Measurements from ENCODE around the gene SMIM32. TPM values are rescaled to one million over a fixed set of nuclear protein-coding genes. Genes with fewer than 3 reads are reported as not detected.
A peak's percentile ranks its signal among the peaks of the same experiment; 100 is the strongest.

The SMIM32 gene
- not detected for total RNA-seq

DNA sequence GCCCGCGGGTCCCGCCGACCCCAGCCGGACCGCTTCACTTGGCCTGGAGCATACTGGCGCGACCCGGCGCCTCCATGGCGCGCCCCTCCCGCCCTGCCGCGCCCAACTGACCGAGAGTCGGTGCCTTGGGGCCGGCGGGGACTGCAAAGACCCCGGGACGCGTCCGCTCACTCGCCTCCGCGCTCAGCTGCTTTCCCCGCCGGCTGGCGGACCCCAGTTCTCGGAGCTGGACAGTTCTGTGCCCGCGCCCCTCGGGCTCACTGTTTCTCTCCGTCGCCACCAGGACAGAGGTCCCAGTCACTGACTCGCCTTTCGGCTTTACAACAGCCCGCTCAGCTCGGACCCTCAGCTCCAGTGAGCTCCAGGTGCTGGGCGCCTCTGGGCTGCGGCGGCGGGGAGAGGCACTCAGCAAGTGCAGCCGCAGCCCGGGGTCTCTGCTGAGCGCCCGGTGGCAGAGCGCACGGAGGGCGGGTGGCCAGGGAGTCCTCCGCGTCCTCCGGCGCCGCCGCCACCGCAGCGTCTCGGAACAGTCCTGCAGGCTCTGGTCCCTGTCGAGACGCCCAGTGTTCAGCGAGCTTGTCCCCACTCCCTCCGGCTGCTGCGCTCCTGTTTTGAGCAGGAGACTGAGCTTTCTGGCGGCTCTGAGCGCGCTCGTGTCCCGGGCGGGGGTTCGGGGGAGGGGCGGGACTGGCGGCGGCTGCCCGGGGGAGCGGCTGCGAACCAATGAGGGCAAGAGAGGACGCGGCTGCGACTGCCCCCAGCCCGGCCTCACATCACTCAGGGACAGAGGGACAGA lies at the start of gene SMIM32:
SMIM32 (minus strand) TSS at position 637 of the 796 bp plus-strand sequence. CDS start 638 bp downstream, outside the sequence.
- no peak within 1 kb of the TSS for H3K4me3 Mint-ChIP-seq
- DNase-seq, result no peak
- H3K27me3 Mint-ChIP-seq (ENCODE audit: low read depth), result peaks cover 59% of the 10 kb centered on the region
- no peaks in the 10 kb centered on the region for H3K9me3 Mint-ChIP-seq
- peaks cover 8% of the 10 kb centered on the region for H3K36me3 Mint-ChIP-seq (ENCODE audit: insufficient read depth)
- peaks cover 4% of the 10 kb centered on the region for H3K4me1 Mint-ChIP-seq (ENCODE audit: low read depth)
- peak in 1 of 2 donors; percentile 31 for ATAC-seq

DNA sequence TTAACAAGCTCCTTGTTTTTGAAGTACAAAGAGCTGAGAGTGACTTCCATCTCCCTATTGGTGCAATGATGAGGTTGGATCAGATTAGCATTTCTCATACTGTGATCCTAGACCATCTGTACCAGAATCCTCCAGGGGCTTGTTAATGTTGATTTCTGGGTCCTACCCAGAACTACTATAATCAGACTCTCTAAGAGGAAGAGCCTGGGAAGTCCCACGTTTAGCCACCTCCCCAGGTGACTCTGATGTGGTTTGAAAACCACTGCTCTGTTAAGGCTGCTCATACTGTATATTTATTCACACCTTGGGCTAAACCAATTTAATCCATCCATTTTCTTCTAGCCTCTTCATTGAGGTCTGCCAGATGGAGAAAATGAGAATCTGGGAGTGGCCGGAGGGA lies 49.6 kb upstream of the SMIM32 start:
- H3K4me1 Mint-ChIP-seq (ENCODE audit: low read depth), result peaks cover 3% of the 10 kb centered on the region
- no peaks in the 10 kb centered on the region for H3K9me3 Mint-ChIP-seq
- peaks cover 4% of the 10 kb centered on the region for H3K27me3 Mint-ChIP-seq (ENCODE audit: low read depth)
- H3K36me3 Mint-ChIP-seq (ENCODE audit: insufficient read depth), result no peaks in the 10 kb centered on the region
- DNase-seq, result no peak
- no peak overlapping the region for H3K4me3 Mint-ChIP-seq
- no peak for ATAC-seq

DNA sequence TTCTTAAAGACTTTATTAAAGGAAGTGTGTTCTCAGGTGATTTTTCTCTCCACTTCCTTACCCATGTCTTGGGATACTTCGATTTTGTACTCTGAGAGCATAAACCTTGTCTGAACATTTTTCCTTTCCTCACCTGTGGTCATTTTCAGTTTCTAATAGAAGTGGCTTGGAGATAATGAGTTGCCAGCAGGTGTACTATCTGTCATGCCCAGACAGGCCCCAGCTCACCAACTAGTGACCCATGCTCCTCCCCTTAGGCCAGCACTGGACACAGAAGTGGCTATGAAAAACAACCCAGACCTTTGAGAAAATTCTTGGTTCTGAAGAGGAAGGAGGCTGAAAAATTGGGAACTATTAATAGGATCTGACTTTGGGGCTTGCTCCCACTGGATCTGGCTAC lies 49.2 kb upstream of the SMIM32 start:
- Mint-ChIP-seq H3K9me3 (no peaks in the 10 kb centered on the region), H3K36me3 (ENCODE audit: insufficient read depth) (no peaks in the 10 kb centered on the region), H3K4me3 (no peak overlapping the region), H3K27me3 (ENCODE audit: low read depth) (peaks cover 4% of the 10 kb centered on the region), H3K4me1 (ENCODE audit: low read depth) (peaks cover 3% of the 10 kb centered on the region)
- DNase-seq, result no peak
- ATAC-seq, result no peak

DNA sequence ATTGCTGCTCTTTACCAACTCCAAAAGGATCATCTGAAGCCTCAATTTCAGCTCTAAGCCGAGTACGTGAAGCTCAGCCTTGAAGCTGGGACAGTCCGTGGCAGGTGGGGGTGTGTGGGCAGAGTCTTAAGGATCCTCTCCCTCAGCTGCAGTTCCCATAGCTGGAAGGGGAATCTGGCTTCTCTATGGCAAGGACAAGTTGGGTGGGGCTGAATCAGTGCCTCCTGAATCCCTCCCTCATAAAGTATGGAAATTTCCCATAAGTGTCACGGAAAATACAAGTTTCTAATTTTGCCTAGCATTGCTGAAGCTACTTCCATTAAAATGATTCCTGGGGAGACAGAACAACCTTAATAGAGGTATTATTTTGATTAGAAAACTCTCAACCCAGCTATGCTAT lies 47.9 kb upstream of the SMIM32 start:
- Mint-ChIP-seq H3K4me1 (ENCODE audit: low read depth) (peaks cover 3% of the 10 kb centered on the region), H3K27me3 (ENCODE audit: low read depth) (peaks cover 4% of the 10 kb centered on the region), H3K36me3 (ENCODE audit: insufficient read depth) (no peaks in the 10 kb centered on the region), H3K4me3 (no peak overlapping the region), H3K9me3 (no peaks in the 10 kb centered on the region)
- ATAC-seq (no peak), DNase-seq (no peak)

DNA sequence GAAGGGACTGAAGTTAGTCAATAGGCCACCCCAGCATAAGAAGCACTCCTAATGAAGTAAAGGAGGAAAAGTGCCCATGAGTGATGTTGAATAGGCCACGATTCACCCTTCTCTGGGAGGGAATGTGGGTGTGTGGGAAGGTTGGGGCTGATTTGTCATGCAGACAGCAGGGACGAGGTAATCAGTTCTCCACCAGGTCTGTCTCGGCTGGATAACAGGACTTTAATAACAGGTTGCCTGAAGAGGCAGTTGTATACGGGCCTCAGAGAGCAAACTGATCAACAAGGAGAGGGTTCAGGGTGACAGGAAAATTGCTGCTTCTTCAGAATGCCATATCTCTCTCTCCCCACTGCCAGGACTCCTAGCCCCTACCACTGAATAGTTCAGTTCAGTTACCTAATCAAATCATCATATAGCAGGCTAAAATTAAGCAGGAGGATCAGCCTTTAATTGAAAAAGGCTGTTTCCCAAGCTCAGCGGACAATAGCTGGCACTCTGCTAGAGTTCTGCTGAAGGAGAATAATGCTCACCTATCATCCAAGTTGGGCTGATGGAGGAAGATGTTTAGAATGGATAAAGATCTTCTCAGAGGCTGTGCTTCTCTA lies 43.6 kb upstream of the SMIM32 start:
- H3K36me3 Mint-ChIP-seq (ENCODE audit: insufficient read depth), result no peaks in the 10 kb centered on the region
- no peaks in the 10 kb centered on the region for H3K9me3 Mint-ChIP-seq
- H3K27me3 Mint-ChIP-seq (ENCODE audit: low read depth), result peaks cover 4% of the 10 kb centered on the region
- no peak overlapping the region for H3K4me3 Mint-ChIP-seq
- H3K4me1 Mint-ChIP-seq (ENCODE audit: low read depth), result no peaks in the 10 kb centered on the region
- DNase-seq (no peak), ATAC-seq (no peak)

DNA sequence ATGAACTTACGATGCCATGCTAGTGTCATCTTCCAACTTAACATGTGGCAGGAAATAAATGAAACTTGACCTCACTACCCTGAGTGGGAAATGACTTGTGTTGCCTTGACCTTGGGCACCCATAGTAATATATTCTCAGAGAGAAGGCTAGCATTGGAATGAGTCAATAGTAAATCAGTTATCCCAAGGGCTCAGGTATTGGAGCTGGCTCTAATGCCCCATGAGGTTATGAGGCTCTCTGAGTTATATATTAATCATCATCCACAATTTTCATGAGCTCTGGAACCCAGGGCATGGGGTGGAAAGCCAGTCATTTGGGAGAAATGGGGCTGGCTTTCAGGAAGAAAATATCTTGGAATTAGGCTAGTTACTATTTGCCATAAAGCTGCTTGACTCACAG lies 42.4 kb upstream of the SMIM32 start:
- DNase-seq (no peak), ATAC-seq (no peak)
- Mint-ChIP-seq H3K27me3 (ENCODE audit: low read depth) (peaks cover 9% of the 10 kb centered on the region), H3K4me3 (no peak overlapping the region), H3K9me3 (no peaks in the 10 kb centered on the region), H3K36me3 (ENCODE audit: insufficient read depth) (no peaks in the 10 kb centered on the region), H3K4me1 (ENCODE audit: low read depth) (no peaks in the 10 kb centered on the region)

DNA sequence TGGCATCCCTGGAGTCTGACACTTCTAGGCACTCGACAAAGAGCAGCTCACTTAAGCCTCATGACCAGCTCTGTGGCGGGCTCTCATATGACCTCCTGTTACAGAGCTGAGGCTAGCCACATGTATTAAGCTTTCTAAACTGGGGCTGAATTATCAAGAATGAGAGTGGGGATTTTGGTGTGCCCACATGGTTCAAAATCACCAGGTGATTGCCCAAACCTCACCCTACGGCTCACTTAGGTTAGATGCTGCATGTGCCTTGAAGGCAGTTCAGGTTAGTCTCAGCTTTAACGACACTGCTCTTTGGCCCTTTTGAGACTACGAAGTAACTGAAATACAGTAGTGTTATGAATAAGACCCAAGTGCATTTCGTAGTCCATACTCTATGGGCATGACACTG lies 39.4 kb upstream of the SMIM32 start:
- no peak for DNase-seq
- no peak for ATAC-seq
- Mint-ChIP-seq H3K4me3 (no peak overlapping the region), H3K4me1 (ENCODE audit: low read depth) (no peaks in the 10 kb centered on the region), H3K36me3 (ENCODE audit: insufficient read depth) (no peaks in the 10 kb centered on the region), H3K27me3 (ENCODE audit: low read depth) (peaks cover 9% of the 10 kb centered on the region), H3K9me3 (no peaks in the 10 kb centered on the region)

DNA sequence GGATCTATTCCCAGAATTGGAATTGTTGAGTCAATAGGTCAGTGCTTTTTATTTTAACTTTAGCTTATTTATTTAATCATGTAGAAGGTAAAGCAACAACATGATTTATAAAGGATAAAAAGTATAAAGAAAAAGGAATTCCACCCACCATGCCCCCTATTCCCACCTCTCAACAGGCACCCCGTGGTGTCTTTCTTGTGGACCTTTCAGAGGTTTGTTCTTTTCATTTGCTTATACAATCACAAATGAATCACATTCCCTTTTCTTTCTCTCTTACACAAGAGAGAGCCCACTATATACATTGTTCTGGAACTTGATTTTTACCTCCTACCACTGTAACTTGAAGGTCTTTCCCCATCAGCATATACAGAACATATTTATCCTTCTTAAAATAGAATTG lies 37.2 kb upstream of the SMIM32 start:
- no peaks in the 10 kb centered on the region for H3K4me1 Mint-ChIP-seq (ENCODE audit: low read depth)
- H3K27me3 Mint-ChIP-seq (ENCODE audit: low read depth), result peaks cover 20% of the 10 kb centered on the region
- no peaks in the 10 kb centered on the region for H3K9me3 Mint-ChIP-seq
- no peak overlapping the region for H3K4me3 Mint-ChIP-seq
- no peaks in the 10 kb centered on the region for H3K36me3 Mint-ChIP-seq (ENCODE audit: insufficient read depth)
- ATAC-seq, result no peak
- DNase-seq, result no peak

DNA sequence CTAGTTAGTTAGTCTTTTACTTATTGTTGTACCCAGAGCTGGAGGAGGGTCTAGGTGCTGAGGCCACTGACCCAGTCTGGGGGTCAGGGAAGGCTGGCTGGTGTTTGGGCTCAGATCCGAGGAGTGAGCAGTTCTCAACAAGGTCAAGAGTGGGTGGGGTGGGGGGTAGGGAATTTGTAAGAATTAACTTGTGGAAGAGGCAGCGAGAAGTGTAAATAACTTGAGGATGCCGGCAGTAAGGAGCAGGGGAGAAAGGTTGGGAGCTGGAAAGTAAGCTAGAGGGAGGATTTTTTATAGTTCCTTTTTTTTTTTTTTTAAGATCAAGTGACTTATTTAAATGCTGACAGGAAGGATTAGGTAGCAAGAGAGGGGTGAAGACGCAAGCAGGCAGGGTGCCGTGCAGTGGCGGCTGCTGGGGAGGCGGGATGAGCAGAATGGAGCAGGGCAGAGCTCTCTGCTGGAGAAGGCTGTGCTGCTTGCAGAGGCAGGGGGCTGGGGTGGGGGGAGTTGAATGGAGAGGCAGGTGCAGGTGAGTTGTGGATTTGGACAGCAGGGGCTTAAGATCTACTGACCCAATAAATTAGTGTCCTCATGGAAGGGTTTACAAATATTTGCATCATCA lies 35.3 kb upstream of the SMIM32 start:
- no peak overlapping the region for H3K4me3 Mint-ChIP-seq
- H3K36me3 Mint-ChIP-seq (ENCODE audit: insufficient read depth), result no peaks in the 10 kb centered on the region
- no peaks in the 10 kb centered on the region for H3K4me1 Mint-ChIP-seq (ENCODE audit: low read depth)
- DNase-seq (no peak), ATAC-seq (no peak)
- peaks cover 25% of the 10 kb centered on the region for H3K27me3 Mint-ChIP-seq (ENCODE audit: low read depth)
- H3K9me3 Mint-ChIP-seq, result no peaks in the 10 kb centered on the region

DNA sequence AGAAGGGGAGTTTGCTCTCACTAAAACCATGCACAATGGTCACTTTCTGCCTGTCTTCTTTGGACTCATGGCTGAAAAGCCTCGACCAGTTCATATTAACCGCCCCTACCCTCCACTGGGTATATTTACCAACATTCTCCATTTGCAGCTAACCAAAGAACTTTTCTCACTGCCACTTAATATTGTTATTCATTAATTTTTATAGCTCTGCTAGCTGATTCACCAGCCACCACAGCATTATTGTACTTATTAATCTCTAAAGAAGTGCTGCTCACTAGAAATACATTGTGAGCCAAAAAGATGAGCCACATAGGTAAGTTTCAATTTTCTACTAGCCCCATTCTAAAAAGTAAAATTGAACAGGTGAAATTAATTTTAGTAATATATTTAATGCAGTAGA lies 33.4 kb upstream of the SMIM32 start:
- no peak overlapping the region for H3K4me3 Mint-ChIP-seq
- no peaks in the 10 kb centered on the region for H3K4me1 Mint-ChIP-seq (ENCODE audit: low read depth)
- no peaks in the 10 kb centered on the region for H3K36me3 Mint-ChIP-seq (ENCODE audit: insufficient read depth)
- peaks cover 11% of the 10 kb centered on the region for H3K9me3 Mint-ChIP-seq
- DNase-seq, result no peak
- peaks cover 26% of the 10 kb centered on the region for H3K27me3 Mint-ChIP-seq (ENCODE audit: low read depth)
- no peak for ATAC-seq

DNA sequence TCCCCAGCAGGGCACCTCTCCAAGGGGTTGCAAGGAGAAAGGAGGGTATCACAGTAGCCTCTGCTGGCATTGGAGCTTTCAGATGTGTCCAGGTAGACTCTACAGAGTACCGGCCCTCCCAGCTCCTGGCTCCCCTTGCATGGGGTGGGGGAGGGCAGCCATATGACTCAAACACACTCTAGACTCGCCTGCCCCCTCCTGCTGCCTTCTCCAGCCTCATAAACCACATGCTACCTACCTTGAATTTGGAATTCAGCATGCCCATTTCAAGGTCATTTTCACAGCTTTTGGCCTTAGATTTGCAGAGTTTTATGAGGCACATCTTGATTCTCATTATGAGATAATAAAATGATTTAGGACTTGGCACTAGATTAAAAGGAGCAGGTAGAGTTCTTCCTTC lies 32.8 kb upstream of the SMIM32 start:
- no peak for DNase-seq
- peaks cover 29% of the 10 kb centered on the region for H3K27me3 Mint-ChIP-seq (ENCODE audit: low read depth)
- no peak for ATAC-seq
- H3K36me3 Mint-ChIP-seq (ENCODE audit: insufficient read depth), result no peaks in the 10 kb centered on the region
- no peak overlapping the region for H3K4me3 Mint-ChIP-seq
- H3K9me3 Mint-ChIP-seq, result peaks cover 15% of the 10 kb centered on the region
- no peaks in the 10 kb centered on the region for H3K4me1 Mint-ChIP-seq (ENCODE audit: low read depth)

DNA sequence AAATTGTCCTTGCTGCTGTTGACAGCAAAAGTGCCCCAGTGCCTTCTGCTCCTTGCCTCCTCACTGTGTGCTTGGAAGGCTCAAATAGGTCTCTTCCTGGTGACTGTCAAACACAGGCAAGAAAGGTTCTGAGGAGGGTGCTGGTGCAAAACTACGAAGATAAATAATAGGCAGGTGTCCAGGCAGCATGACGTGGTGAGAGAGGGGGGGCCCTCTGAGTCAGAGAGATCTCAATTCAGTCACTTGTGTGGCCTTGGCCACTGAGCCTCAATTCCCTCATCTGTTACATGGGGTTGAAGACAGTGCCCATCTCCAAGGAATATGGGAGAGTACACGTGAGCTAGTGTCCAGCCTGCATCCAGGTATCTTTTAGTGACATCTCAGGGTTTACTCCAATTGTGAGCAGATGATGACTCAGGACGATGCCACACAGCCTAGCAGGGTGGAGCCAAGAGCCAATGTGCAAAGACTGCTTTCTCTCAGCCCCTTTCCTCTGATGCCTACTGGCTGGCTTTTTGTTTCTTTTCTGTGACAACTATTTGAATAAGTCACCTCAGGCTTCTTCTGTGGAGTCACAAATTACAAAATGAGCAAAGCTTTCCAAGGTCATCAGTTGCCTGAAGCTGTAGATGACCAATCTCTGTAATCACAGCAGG lies 29.7 kb upstream of the SMIM32 start:
- DNase-seq (no peak), ATAC-seq (no peak)
- Mint-ChIP-seq H3K27me3 (ENCODE audit: low read depth) (peaks cover 21% of the 10 kb centered on the region), H3K9me3 (peaks cover 25% of the 10 kb centered on the region), H3K36me3 (ENCODE audit: insufficient read depth) (no peaks in the 10 kb centered on the region), H3K4me3 (no peak overlapping the region), H3K4me1 (ENCODE audit: low read depth) (no peaks in the 10 kb centered on the region)

DNA sequence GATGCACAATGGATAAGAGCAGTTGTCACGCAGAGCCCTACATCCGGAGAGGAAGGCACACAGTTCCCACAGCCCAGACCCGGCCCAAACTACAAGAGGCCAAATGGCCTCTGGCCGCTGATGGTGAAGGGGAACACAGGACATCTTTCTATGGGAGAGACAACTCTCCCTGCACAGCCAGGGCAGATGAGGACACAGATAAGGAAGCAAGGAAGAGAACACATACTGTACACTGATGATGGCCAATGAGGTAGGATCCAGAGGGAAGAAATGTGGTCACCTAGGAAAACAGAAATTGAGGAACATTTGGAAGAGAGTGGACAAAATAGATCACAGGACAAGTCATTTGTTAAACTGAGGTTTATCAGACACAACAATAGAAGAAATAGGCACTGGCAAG lies 28.4 kb upstream of the SMIM32 start:
- ATAC-seq (no peak), DNase-seq (no peak)
- no peak overlapping the region for H3K4me3 Mint-ChIP-seq
- peaks cover 25% of the 10 kb centered on the region for H3K9me3 Mint-ChIP-seq
- peaks cover 13% of the 10 kb centered on the region for H3K27me3 Mint-ChIP-seq (ENCODE audit: low read depth)
- no peaks in the 10 kb centered on the region for H3K36me3 Mint-ChIP-seq (ENCODE audit: insufficient read depth)
- H3K4me1 Mint-ChIP-seq (ENCODE audit: low read depth), result no peaks in the 10 kb centered on the region

DNA sequence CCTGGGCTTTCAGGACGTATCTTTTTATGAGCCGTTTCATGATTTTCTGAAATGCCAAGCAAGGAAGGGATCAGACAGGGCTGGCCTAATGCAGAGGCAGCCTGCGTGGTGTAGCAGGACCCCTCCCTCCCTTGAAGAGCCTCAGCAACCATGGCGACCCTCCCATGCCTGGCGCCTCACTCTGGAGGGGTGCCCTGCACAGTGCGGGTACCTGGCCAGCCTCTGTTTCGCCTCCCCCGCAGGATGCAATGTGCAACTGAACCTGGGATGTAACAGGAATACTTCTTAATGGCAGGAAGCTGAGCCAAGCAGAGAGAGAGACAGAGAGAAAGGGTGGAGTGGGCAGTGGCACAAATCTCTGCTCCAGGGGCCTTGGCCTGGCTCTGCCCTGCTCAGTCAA lies 23.3 kb upstream of the SMIM32 start:
- Mint-ChIP-seq H3K4me1 (ENCODE audit: low read depth) (no peaks in the 10 kb centered on the region), H3K4me3 (no peak overlapping the region), H3K36me3 (ENCODE audit: insufficient read depth) (no peaks in the 10 kb centered on the region), H3K9me3 (peaks cover 12% of the 10 kb centered on the region), H3K27me3 (ENCODE audit: low read depth) (peaks cover 15% of the 10 kb centered on the region)
- DNase-seq (no peak), ATAC-seq (no peak)

Data from activated T-cell treated with anti-CD3 and anti-CD28 coated beads, Interleukin-2, amount 50 U/mL, for 4 hours (primary cell).